GM12878 (cell line): ENCODE results near the gene MRPL46. TPM values are rescaled to one million over a fixed set of nuclear protein-coding genes. Genes with fewer than 3 reads are reported as not detected.

Experiments used
- NFYB ChIP-seq: IDR thresholded peaks from 2 replicates; pipeline ENCODE4 v1.6.1; 2011; ENCODE audit warnings: low read depth, mild to moderate bottlenecking, low read length, improper control_type of control experiment, moderate library complexity; ENCODE audit not compliant: insufficient read depth
- NR2C2 ChIP-seq: IDR thresholded peaks from 2 replicates; pipeline ENCODE4 v1.6.1; 2011; ENCODE audit warnings: borderline replicate concordance, low read depth; ENCODE audit not compliant: control insufficient read depth, insufficient read length
- SRF ChIP-seq, 2 experiments: IDR thresholded peaks; 2 replicates each; pipeline ENCODE4 v1.6.1; 2011; ENCODE audit warnings: low read depth in 2 of 2, low read length in 2 of 2, mild to moderate bottlenecking in 1 of 2, moderate library complexity in 1 of 2
- polyA plus RNA-seq, 11 experiments: library from polyadenylated mRNA; depleted of rRNA in 4 of 11; unstranded in 6 of 11; stranded (reverse) in 5 of 11; fragments of >200 nt; fragmentation: Nextera tagmentation in 4 of 11; fragmentation: Illumina TruSeq in 1 of 11; extraction: Ambion mirVana in 4 of 11; extraction: Trizol in 1 of 11; gene quantifications; 1 replicate in 1 of 11; 2 replicates in 10 of 11; pipeline versions ENCODE4 v1.2.1 to v1.2.3, GENCODE V29; 2011 to 2016; ENCODE audit warnings: inconsistent platforms in 2 of 11, missing spikeins in 2 of 11, low read depth in 1 of 11
- total RNA-seq, 4 experiments: library from RNA; depleted of rRNA in 3 of 4; stranded (reverse); fragments of >200 nt in 3 of 4; fragmentation: Illumina TruSeq in 1 of 4; extraction: Trizol in 1 of 4; gene quantifications; 2 replicates each; pipeline versions ENCODE4 v1.2.1 to v1.2.3, GENCODE V29; 2013 to 2021
- TF ChIP-seq, protein P1 (sequence below): IDR thresholded peaks from 2 replicates; pipeline ENCODE4 v1.6.1; 2012; ENCODE audit warnings: improper control_type of control experiment, low read depth, low read length; ENCODE audit not compliant: insufficient replicate concordance
- TF ChIP-seq, protein P2 (sequence below): IDR thresholded peaks from 2 replicates; pipeline ENCODE4 v1.6.1; 2011; ENCODE audit warnings: mild to moderate bottlenecking, low read depth, low read length, moderate library complexity; ENCODE audit not compliant: insufficient replicate concordance
- TF ChIP-seq, protein P3 (sequence below): fragments of 450-650 bp; IDR thresholded peaks from 2 replicates; pipeline ENCODE4 v1.6.1; 2018; ENCODE audit warnings: mild to moderate bottlenecking, low read depth, moderate library complexity; ENCODE audit not compliant: partially characterized antibody

MRPL46 gene
- total and polyA plus RNA-seq, 10 of the 15 experiments (the other 5 are each of a cell fraction or from before 2014, with no cell fraction given) = 37.4 to 96.7 (median 52.9) TPM

DNA sequence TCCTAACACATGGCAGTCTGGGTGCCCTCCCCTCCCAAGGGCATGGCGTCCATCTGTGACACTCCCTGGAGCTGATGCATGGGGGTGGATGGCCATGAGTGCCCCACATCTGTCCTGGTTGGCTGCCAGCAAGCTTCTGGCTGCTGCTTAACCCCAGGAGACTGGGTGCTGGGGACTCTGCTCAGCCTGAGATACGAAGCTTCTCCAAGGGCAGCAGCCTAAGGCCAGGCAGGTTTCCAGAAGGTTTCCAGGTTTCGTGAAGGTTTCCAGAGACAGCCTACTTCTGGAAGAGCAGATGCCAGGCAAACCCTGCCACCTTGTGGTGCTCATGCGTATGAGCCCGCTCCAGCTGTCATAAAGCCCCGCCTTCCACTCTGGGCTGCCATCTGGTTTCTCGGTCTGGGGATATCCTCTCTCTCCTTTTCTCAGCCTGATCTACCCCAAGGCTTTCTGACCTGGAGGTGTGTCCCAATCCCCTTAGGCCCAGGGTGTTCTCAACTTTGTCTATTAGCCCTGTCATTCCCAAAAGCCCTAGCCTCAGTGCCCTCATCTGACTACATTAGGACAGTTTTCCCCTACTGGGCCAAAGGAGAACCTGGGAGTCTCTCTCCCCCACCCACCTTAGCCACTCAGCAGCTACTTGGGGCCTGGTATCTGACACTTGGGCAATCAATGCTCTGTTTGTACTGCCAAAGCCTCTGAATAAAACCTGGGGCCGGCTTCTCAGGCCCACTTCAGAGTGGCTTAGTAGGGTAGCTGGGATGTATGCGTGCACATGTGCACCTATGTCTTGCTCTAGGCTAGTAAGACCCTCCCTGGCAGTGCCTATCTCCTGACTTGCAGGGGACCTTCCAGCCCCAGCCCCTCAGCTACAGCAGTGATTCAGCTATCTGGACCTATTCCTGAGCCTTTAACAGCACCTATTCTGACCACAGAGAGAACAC lies 12.0 kb downstream of the MRPL46 start (continued):
- TF ChIP-seq, protein P1, sequence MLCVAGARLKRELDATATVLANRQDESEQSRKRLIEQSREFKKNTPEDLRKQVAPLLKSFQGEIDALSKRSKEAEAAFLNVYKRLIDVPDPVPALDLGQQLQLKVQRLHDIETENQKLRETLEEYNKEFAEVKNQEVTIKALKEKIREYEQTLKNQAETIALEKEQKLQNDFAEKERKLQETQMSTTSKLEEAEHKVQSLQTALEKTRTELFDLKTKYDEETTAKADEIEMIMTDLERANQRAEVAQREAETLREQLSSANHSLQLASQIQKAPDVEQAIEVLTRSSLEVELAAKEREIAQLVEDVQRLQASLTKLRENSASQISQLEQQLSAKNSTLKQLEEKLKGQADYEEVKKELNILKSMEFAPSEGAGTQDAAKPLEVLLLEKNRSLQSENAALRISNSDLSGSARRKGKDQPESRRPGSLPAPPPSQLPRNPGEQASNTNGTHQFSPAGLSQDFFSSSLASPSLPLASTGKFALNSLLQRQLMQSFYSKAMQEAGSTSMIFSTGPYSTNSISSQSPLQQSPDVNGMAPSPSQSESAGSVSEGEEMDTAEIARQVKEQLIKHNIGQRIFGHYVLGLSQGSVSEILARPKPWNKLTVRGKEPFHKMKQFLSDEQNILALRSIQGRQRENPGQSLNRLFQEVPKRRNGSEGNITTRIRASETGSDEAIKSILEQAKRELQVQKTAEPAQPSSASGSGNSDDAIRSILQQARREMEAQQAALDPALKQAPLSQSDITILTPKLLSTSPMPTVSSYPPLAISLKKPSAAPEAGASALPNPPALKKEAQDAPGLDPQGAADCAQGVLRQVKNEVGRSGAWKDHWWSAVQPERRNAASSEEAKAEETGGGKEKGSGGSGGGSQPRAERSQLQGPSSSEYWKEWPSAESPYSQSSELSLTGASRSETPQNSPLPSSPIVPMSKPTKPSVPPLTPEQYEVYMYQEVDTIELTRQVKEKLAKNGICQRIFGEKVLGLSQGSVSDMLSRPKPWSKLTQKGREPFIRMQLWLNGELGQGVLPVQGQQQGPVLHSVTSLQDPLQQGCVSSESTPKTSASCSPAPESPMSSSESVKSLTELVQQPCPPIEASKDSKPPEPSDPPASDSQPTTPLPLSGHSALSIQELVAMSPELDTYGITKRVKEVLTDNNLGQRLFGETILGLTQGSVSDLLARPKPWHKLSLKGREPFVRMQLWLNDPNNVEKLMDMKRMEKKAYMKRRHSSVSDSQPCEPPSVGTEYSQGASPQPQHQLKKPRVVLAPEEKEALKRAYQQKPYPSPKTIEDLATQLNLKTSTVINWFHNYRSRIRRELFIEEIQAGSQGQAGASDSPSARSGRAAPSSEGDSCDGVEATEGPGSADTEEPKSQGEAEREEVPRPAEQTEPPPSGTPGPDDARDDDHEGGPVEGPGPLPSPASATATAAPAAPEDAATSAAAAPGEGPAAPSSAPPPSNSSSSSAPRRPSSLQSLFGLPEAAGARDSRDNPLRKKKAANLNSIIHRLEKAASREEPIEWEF = no peak
- TF ChIP-seq NFYB = no peak
- TF ChIP-seq, protein P2, sequence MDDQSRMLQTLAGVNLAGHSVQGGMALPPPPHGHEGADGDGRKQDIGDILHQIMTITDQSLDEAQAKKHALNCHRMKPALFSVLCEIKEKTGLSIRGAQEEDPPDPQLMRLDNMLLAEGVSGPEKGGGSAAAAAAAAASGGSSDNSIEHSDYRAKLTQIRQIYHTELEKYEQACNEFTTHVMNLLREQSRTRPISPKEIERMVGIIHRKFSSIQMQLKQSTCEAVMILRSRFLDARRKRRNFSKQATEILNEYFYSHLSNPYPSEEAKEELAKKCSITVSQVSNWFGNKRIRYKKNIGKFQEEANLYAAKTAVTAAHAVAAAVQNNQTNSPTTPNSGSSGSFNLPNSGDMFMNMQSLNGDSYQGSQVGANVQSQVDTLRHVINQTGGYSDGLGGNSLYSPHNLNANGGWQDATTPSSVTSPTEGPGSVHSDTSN = no peak
- TF ChIP-seq, protein P3, sequence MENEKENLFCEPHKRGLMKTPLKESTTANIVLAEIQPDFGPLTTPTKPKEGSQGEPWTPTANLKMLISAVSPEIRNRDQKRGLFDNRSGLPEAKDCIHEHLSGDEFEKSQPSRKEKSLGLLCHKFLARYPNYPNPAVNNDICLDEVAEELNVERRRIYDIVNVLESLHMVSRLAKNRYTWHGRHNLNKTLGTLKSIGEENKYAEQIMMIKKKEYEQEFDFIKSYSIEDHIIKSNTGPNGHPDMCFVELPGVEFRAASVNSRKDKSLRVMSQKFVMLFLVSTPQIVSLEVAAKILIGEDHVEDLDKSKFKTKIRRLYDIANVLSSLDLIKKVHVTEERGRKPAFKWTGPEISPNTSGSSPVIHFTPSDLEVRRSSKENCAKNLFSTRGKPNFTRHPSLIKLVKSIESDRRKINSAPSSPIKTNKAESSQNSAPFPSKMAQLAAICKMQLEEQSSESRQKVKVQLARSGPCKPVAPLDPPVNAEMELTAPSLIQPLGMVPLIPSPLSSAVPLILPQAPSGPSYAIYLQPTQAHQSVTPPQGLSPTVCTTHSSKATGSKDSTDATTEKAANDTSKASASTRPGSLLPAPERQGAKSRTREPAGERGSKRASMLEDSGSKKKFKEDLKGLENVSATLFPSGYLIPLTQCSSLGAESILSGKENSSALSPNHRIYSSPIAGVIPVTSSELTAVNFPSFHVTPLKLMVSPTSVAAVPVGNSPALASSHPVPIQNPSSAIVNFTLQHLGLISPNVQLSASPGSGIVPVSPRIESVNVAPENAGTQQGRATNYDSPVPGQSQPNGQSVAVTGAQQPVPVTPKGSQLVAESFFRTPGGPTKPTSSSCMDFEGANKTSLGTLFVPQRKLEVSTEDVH = no peak
- no peak for TF ChIP-seq SRF (IDR thresholded peaks at IDR 0.05; ENCODE audit: low read depth in 2 of 2, low read length in 2 of 2)
- TF ChIP-seq NR2C2 = no peak
